ENCODE data around the gene SLC5A11.
"Not testable (repeated sequence)": the region's sequence is repeated elsewhere in the genome, so short reads cannot be mapped to it uniquely, and the experiment has no call there.

SLC5A11 gene, protein sequence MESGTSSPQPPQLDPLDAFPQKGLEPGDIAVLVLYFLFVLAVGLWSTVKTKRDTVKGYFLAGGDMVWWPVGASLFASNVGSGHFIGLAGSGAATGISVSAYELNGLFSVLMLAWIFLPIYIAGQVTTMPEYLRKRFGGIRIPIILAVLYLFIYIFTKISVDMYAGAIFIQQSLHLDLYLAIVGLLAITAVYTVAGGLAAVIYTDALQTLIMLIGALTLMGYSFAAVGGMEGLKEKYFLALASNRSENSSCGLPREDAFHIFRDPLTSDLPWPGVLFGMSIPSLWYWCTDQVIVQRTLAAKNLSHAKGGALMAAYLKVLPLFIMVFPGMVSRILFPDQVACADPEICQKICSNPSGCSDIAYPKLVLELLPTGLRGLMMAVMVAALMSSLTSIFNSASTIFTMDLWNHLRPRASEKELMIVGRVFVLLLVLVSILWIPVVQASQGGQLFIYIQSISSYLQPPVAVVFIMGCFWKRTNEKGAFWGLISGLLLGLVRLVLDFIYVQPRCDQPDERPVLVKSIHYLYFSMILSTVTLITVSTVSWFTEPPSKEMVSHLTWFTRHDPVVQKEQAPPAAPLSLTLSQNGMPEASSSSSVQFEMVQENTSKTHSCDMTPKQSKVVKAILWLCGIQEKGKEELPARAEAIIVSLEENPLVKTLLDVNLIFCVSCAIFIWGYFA

GRCh38 chr16:24845726-24846547 is at the start of gene SLC5A11:
SLC5A11 (plus strand) TSS chr16:24845963; CDS start chr16:24858644, 12,681 bp downstream.
- DNase-seq (ENCODE audit: low read depth), result no peak
- H3K4me3 ChIP-seq (ENCODE audit: low read depth, low read length), result no peak within 1 kb of the TSS
- TF ChIP-seq, protein P1, sequence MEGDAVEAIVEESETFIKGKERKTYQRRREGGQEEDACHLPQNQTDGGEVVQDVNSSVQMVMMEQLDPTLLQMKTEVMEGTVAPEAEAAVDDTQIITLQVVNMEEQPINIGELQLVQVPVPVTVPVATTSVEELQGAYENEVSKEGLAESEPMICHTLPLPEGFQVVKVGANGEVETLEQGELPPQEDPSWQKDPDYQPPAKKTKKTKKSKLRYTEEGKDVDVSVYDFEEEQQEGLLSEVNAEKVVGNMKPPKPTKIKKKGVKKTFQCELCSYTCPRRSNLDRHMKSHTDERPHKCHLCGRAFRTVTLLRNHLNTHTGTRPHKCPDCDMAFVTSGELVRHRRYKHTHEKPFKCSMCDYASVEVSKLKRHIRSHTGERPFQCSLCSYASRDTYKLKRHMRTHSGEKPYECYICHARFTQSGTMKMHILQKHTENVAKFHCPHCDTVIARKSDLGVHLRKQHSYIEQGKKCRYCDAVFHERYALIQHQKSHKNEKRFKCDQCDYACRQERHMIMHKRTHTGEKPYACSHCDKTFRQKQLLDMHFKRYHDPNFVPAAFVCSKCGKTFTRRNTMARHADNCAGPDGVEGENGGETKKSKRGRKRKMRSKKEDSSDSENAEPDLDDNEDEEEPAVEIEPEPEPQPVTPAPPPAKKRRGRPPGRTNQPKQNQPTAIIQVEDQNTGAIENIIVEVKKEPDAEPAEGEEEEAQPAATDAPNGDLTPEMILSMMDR (conservative IDR thresholded peaks at IDR 0.05; ENCODE audit: low read depth, low read length), result no peak

GRCh38 chr16:24800586-24800985 is 45.2 kb upstream of the SLC5A11 start:
- H3K4me3 ChIP-seq (ENCODE audit: low read depth, low read length), result no peak overlapping the region
- TF ChIP-seq, protein P1 (conservative IDR thresholded peaks at IDR 0.05; ENCODE audit: low read depth, low read length), result peak; percentile 41
- DNase-seq (ENCODE audit: low read depth), result peak; percentile 53

GRCh38 chr16:24801761-24802302 is 43.9 kb upstream of the SLC5A11 start:
- no peak overlapping the region for H3K4me3 ChIP-seq (ENCODE audit: low read depth, low read length)
- TF ChIP-seq, protein P1 (conservative IDR thresholded peaks at IDR 0.05; ENCODE audit: low read depth, low read length), result no peak
- DNase-seq (ENCODE audit: low read depth), result peak; percentile 46

GRCh38 chr16:24805484-24805883 is 40.3 kb upstream of the SLC5A11 start:
- TF ChIP-seq, protein P1 (conservative IDR thresholded peaks at IDR 0.05; ENCODE audit: low read depth, low read length), result no peak
- no peak overlapping the region for H3K4me3 ChIP-seq (ENCODE audit: low read depth, low read length)
- no peak for DNase-seq (ENCODE audit: low read depth)

- TF ChIP-seq, protein P1 (conservative IDR thresholded peaks at IDR 0.05; ENCODE audit: low read depth, low read length), result no peak
- DNase-seq (ENCODE audit: low read depth), result no peak
- H3K4me3 ChIP-seq (ENCODE audit: low read depth, low read length), result no peak overlapping the region
These were observed 38.5 kb upstream of the SLC5A11 start for GRCh38 chr16:24807301-24807700.

GRCh38 chr16:24810951-24811843 is 34.6 kb upstream of the SLC5A11 start:
- DNase-seq (ENCODE audit: low read depth), result peak; percentile 19
- TF ChIP-seq, protein P1 (conservative IDR thresholded peaks at IDR 0.05; ENCODE audit: low read depth, low read length), result no peak
- no peak overlapping the region for H3K4me3 ChIP-seq (ENCODE audit: low read depth, low read length)

- not testable (repeated sequence) for DNase-seq (ENCODE audit: low read depth); H3K4me3 ChIP-seq (ENCODE audit: low read depth, low read length)
These were observed 33.0 kb upstream of the SLC5A11 start for GRCh38 chr16:24812813-24813212.

Measured in choroid plexus epithelial cell (primary cell).